Fibroblast of lung (primary cell): ENCODE results near the gene KRTAP1-4.

Source experiments
- CTCF ChIP-seq, 2 donors: IDR thresholded peaks in 1 of 2; conservative IDR thresholded peaks in 1 of 2; 1 replicate in 1 of 2; 2 replicates in 1 of 2; pipeline ENCODE4 v1.5.1; 2011 to 2012; ENCODE audit warnings: low read length in 2 of 2, control low read depth in 1 of 2, inconsistent platforms in 1 of 2, low read depth in 1 of 2, mild to moderate bottlenecking in 1 of 2
- EZH2 ChIP-seq: IDR thresholded peaks from 2 replicates; pipeline ENCODE4 v1.5.1; 2012; ENCODE audit warnings: low read length, control low read depth, mild to moderate bottlenecking; ENCODE audit errors: missing control alignments

GRCh38 chr17:41076788-41077187 is 46.8 kb upstream of the KRTAP1-4 start:
- TF ChIP-seq EZH2 (no peak), CTCF (conservative IDR thresholded peaks at IDR 0.05 in 1 of 2, IDR thresholded peaks at IDR 0.05 in 1 of 2; ENCODE audit: low read depth in 1 of 2, low read length in 2 of 2) (no peak)
